HG03565 (cell line): ENCODE measurements around the gene DLG2.
"Not testable (repeated sequence)": the region's sequence is repeated elsewhere in the genome, so short reads cannot be mapped to it uniquely, and the experiment has no call there.

Source experiments
- ATAC-seq: cut with Tn5 transposase; IDR thresholded peaks from one replicate; pipeline ENCODE4 v1.9.1; 2021; ENCODE audit warnings: mild to moderate bottlenecking, moderate library complexity; ENCODE audit not compliant: unreplicated experiment

DLG2 gene

GRCh38 chr11:83587797-83588196 is 2039.3 kb downstream of the DLG2 start:
- ATAC-seq, result not testable (repeated sequence)

- peak; percentile 100 for ATAC-seq
Observed at GRCh38 chr11:83583757-83584366, 2043.3 kb downstream of the DLG2 start.

DNA sequence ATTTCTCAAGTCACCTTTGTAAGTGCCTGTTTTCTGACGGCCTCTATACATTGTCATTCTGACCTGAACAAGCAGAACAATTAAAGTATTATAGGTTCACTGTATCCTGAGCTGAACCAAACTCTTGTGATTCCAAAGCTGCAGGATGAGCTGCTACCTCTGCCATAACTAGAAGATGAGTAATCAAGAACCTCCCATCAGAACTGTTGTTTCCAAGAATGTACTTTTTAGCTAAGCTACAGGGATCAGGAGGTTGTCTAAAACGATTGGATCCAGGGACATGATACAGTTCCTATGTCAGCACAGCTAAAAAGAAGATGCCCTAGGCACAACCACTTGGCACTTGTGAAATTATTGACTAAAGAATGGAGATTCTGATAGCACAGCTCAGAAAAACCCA is 2052.6 kb downstream of the DLG2 start:
- no peak for ATAC-seq

GRCh38 chr11:83572581-83573496 is 2054.3 kb downstream of the DLG2 start:
- ATAC-seq, result no peak

GRCh38 chr11:83571302-83571701 is 2055.8 kb downstream of the DLG2 start:
- ATAC-seq, result no peak

- no peak for ATAC-seq
Observed at GRCh38 chr11:83569134-83569805, 2057.9 kb downstream of the DLG2 start.

GRCh38 chr11:83568516-83568915 is 2058.6 kb downstream of the DLG2 start:
- ATAC-seq, result no peak

DNA sequence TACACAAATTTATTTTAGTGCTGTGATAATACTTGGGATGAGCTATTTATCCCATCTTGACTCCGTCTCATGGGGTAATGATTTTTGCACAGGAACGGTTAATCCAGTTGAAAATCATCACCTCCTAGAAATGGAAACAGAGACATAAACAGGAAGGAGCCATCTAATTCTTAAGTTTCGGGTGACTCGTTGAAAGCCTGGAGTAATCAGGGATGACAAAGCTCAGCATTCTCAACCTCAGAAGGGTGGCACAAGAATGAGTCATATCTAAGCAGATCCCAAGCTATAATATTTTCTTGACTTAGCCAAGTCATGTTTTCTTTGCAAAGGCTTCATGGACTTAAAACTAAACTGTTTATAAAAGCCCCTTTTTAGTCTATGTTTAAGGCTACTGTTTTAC is 2060.2 kb downstream of the DLG2 start:
- ATAC-seq, result no peak

DNA sequence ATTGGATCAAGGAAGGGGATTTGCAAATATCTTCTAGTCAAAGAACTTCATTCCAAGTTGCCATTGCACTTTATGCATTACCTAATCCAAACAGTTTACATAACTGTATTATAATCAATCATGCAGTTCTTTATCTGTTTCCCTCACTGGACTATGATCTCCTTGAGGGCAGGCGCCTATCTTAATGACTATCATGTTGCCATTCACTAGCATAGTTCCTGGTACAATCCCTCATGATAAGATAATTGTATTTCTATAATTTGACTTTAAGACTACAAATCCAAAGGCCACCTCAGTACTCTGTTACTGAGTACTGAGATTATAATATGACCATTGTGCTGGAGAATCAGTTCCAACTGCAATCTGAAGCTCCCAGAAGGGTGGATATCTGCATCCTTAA is 2062.3 kb downstream of the DLG2 start:
- ATAC-seq, result no peak

GRCh38 chr11:83558281-83558680 is 2068.9 kb downstream of the DLG2 start:
- no peak for ATAC-seq

DNA sequence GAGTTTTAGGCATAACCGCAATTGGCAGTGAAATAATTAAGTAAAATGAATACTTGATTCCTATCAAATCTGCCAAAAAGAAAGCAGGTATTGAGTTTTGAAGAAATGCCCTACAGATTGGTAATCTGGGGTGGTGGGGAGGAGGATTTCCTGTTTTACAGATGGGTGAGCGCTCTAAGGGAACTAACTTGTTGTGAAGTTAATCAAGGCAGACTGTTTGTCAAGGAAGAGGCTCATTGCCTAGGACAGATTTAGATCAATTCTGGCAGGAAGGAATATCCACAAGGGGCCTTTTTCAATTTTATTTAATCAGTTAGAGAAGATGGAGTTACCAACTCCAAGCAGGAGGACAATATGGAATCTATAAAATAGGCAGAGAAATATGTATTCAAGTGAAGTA is 2069.5 kb downstream of the DLG2 start:
- ATAC-seq, result no peak

GRCh38 chr11:83554876-83555275 is 2072.3 kb downstream of the DLG2 start:
- no peak for ATAC-seq

DNA sequence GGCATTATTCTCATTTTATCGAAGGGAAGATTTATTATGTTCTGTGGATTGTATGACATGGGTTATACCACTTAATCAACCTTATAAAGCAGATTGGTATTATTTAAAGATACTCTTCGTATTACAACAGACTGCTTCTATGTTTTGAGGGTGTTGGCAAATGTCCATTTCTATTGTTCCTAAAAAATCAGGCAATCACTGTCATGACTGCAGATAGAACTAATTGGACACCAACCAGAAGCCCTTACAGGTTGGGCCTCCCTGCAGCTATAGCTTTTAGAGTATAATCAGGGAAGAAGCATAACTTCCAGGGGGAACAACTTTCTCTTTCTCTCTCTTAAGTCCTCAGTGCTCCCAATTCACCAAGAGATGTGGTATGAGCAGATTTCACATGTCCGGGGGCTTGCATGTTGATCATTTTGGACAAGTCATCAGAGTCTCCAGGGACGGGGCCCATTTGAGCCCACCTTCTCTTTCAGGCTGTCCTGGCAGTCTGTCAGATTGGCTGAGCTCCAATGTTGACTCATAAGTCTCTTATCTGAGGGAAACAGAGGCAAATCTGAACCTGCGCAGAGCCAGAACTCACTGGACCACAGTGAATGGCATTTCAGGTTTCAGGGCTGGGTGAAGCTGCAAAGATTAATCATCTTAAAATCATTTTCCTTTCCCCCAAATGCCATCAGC is 2077.0 kb downstream of the DLG2 start:
- no peak for ATAC-seq

- no peak for ATAC-seq
Observed at GRCh38 chr11:83546368-83546767, 2080.8 kb downstream of the DLG2 start.

DNA sequence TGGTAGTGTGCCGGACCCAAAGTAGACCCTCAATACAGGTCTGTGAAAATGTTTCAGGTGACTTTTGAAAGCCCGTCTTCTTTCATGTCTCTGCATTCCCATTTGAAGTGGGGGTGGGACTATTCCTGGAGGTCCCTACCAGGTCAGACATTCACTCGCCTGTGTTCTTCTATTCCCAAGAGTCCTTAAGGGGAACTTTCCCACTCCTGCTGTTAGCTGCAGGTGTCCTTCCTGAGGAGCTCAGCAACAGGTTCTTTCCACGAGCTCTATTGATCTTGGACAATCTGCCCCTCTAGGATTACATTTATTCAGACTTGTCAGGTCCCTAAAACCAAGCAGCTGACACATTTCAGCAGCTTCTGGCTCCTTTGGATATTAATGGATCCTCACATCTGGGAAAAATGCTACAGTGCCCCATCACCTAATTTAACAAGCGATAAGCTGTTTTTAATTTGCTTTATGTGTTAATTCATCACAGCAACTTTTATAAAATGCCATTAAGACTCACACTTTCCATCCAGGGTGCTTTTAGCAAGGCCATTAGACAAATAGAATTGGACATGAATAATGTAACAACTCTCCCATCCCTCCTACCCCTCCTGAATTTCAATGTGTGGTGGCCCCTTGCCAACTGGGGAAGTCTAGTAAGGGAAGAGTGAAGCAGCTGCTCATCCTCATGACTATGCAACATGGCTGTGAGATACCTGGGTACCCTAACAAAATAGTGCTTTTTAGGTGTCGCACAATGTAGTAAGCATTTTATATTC is 2081.5 kb downstream of the DLG2 start:
- no peak for ATAC-seq

DNA sequence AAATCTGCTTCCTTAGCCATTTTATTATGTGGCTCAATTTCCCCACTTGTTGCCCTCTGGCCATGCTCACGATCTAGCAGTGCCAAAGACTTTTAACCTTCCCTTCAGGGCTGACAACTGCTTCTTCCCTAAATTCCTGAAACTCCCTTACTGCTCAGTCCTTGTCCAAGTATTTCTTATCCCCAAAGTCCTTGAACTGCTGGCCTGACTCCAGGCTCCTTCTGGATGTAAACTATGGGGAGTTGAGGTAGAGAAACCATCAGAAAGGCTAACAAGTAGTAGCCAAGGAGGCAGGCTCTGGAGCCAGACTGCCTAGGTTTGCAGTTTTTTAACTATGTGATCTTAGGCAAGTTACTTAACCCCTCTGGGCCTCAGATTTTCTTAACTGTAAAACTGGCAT is 2082.3 kb downstream of the DLG2 start:
- ATAC-seq, result no peak

DNA sequence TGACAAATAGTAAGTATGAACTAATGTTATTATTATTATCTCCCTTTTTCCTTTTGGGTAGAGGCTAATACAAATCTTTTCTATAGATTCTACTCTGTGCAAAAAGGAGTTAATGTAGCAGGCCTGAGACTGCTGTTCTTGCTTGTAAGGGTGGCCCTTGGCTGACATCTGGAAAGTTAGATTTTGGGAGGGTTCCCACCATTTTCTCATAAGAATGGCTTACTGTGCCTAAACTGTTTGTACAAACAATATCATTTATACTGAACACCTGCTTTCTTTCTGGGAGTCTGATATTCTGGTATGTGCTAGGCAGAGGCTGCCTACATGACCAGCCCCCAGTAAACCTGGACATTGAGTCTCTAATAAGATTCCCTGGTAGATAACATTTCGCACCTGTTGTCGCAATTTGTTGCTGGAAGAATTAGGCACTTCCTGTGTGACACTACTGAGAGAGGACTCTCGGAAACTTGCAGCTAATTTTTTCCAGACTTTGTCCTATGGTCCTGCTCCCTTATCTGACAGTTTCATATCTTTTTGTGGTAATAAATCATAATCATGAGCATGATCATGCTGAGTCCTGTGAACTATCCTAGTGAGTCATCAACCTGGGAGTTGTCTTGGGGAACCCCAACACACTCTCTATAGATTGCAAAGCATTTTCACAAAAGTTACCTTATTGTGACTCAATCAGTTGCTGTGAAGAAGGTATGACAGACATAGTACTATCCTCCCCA is 2083.3 kb downstream of the DLG2 start:
- ATAC-seq, result no peak

DNA sequence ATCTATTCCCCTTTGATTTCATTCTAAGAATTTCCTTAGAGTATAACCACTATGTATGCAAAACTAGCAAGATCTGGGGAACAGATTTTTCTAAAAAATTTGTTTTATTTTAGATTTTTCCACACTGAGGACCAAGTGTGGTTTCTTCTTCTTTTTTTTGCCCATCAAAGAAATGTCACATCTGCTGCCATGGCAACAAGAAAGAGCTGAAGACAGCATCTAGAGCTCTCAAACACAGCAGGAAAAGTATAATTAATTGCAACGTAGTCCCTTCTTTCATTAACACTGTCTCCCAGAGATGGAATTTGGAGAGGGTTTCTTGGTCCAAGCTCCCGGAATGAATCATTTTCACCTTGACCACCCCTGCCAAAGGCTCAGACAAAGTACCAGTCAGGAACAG is 2084.3 kb downstream of the DLG2 start:
- ATAC-seq, result no peak

- ATAC-seq, result no peak
Observed at GRCh38 chr11:83540728-83541127, 2086.4 kb downstream of the DLG2 start.
